Activated naive CD8-positive, alpha-beta T cell treated with anti-CD3 and anti-CD28 coated beads, Interleukin-2, amount 10 ng/mL, durations not matched to agents 7 days and 5 days (primary cell): ENCODE measurements around the gene CRB2. TPM values are rescaled to one million over a fixed set of nuclear protein-coding genes. Genes with fewer than 3 reads are reported as not detected.

Experiments
- ATAC-seq: fragments of 150-1000 bp; cut with Tn5 transposase; one replicate; pipeline ENCODE4 v1.10.0; 2021; ENCODE audit warnings: low read depth, moderate library complexity
- POLR2A ChIA-PET: fragments of 350-600 bp; sonication (Branson Sonifier 250); formaldehyde crosslinking; loops from one replicate; lab custom pipeline; 2021; ENCODE audit warnings: antibody characterized with exemption; lab: Charles Lee
- DNase-seq: peaks from one replicate; pipeline ENCODE4 v3.0.0; 2021
- H3K27ac Mint-ChIP-seq: one replicate; pipeline ENCODE4 v1.8.0; 2022; ENCODE audit warnings: mild to moderate bottlenecking, mixed read lengths
- H3K27me3 Mint-ChIP-seq: one replicate; pipeline ENCODE4 v1.8.0; 2022; ENCODE audit warnings: mild to moderate bottlenecking, moderate library complexity, mixed read lengths
- H3K36me3 Mint-ChIP-seq: one replicate; pipeline ENCODE4 v1.8.0; 2021; ENCODE audit warnings: mild to moderate bottlenecking, mixed read lengths
- H3K4me1 Mint-ChIP-seq: one replicate; pipeline ENCODE4 v1.8.0; 2021; ENCODE audit warnings: mixed read lengths
- H3K4me3 Mint-ChIP-seq: one replicate; pipeline ENCODE4 v1.8.0; 2022; ENCODE audit warnings: mild to moderate bottlenecking, moderate library complexity, mixed read lengths
- H3K9me3 Mint-ChIP-seq: one replicate; pipeline ENCODE4 v1.8.0; 2021; ENCODE audit warnings: mixed read lengths
- total RNA-seq, 2 experiments: library from RNA; stranded (reverse); gene quantifications; one replicate each; pipeline ENCODE4 v1.2.3, GENCODE V29; 2021

Gene CRB2
- total RNA-seq, 2 experiments from 2014 or later: not detected

DNA sequence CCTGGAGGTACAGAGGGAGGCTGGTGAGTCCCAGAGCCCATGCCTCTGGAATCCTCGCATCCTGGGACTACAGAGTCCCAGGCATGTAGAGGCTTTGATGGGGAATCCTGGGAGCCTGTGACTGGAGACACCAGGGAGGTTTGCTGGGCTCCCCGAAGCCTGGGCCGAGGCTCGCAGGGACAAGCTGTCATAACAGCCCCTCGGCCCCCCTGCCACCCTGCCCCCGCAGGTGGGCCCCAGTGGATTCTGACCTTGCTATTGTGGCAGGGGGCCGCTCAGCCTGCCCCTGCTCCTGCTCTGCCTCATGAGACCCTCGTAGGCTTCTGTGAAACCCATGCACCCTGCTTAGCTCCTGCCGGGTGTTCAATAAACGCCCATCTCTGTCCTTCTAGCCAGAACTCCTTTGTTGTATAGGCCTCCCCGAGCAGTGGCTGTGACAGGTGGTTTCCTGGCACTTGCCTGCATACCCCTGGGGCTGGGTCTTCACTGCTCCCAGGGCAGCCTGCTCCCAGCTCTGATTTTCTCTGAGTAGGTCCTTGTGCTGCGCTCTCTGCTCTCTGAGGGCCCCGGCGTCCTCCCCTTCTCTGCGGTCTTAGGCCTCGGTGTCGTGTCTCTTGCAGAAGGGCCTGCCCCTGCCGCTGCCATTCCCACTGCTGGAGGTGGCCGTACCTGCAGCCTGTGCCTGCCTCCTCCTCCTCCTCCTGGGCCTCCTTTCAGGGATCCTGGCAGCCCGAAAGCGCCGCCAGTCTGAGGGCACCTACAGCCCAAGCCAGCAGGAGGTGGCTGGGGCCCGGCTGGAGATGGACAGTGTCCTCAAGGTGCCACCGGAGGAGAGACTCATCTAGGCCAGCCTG, 20.4 kb downstream of the CRB2 start:
- H3K27ac Mint-ChIP-seq: no peak overlapping the region
- POLR2A ChIA-PET: no interaction called here
- ATAC-seq (no peak), DNase-seq (no peak)
- H3K27me3 Mint-ChIP-seq: peaks cover 24% of the 10 kb centered on the region
- H3K4me3 Mint-ChIP-seq: no peak overlapping the region
- no peaks in the 10 kb centered on the region for H3K9me3 Mint-ChIP-seq
- no peaks in the 10 kb centered on the region for H3K36me3 Mint-ChIP-seq
- peaks cover 4% of the 10 kb centered on the region for H3K4me1 Mint-ChIP-seq

DNA sequence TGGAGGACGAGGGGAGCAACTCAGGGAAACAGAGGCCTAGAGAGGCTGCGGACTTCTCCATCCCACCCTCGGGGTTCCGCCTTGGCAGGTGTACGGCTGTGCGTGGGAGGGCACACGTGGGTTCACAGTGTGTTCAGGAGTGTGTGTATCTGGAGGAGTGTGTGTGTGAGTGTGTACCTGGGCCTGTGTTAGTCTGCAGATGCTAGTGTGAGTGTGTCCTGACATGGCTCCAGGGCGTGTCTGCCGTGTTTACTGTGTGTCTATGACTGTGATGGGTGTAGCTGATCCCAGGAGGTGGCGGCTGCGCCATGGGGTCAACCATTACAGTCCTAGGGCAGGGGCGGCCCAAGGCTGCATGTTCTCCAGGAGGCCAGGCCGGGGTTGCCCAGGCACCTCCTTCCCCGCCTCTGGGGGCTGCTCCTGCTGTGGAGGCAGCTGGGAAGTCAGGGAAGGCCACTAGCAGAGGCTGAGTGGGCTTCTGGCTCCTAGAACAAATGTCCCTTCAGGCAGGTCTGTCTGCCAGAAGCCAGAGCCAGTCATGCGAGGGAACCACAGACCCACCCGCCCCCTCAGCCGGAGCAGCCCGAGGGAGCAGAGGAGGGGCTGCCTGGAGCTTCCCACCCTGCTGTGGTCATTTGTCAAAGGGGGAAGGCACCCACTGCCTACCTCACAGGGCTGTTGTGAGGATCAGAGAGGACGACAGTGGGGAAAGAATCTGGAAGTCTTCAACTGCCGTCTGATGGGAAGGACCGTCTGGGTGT, 21.4 kb downstream of the CRB2 start:
- H3K27me3 Mint-ChIP-seq: peaks cover 20% of the 10 kb centered on the region
- H3K27ac Mint-ChIP-seq: no peak overlapping the region
- POLR2A ChIA-PET: no interaction called here

DNA sequence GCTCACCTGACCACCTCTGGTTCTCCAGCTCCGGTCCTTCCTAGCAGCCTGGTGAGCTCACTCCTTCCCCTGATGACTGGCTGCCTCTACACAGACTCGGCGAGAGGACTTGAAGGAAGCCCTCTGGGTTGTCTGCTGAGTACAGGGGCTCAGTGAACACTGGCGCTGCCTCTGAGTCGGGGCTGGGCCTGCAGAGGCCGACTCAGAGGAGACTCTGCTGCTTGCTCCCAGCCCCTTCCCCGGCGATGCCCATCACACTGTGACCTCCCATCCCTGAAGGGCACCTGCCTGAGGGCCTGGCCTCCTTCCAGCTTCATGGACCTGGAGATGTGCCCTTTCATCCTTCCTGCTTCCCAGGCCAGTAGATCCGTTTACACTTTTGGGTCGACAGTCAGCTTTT, 22.0 kb downstream of the CRB2 start:
- ATAC-seq: no peak
- Mint-ChIP-seq H3K4me3 (no peak overlapping the region), H3K36me3 (no peaks in the 10 kb centered on the region), H3K4me1 (peaks cover 4% of the 10 kb centered on the region), H3K9me3 (no peaks in the 10 kb centered on the region), H3K27ac (no peak overlapping the region), H3K27me3 (peaks cover 15% of the 10 kb centered on the region)
- no peak for DNase-seq
- POLR2A ChIA-PET: no interaction called here

More for the DNA sequence above, 21.4 kb downstream of the CRB2 start:
- H3K9me3 Mint-ChIP-seq: no peaks in the 10 kb centered on the region
- no peak overlapping the region for H3K4me3 Mint-ChIP-seq
- peaks cover 4% of the 10 kb centered on the region for H3K4me1 Mint-ChIP-seq
- H3K36me3 Mint-ChIP-seq: no peaks in the 10 kb centered on the region
- ATAC-seq (no peak), DNase-seq (no peak)

DNA sequence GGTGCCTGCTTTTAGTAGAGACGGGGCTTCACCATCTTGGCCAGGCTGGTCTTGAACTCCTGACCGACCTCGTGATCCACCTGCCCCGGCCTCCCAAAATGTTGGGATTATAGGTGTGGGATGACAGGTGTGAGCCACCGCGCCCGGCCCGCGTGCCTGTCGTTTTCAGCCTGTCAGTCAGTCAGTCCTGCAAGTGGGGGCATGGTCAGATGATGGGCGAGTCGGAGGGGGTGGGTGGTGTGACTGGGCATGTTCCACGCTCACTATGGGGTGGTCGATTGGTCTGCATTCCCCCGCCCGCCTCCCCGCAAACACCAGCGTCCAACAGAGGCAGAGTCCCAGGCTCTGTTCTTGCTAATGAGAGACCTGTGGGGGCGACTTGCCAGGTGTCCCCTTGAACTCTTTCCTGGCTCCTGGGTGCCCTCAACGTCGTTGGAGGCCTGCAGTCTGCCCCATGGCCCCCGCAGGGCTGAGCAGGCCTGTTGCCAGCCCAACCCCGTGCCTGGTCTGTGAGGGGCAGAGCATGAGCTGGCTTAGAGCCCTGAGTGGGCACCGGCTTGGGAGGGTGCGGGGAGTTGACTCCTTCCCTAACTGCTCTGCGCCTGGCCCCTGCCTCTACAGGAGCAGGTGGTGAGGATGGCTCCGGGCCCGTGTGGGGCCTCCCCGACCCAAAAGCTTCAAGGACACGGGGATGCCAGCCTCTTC, 23.1 kb downstream of the CRB2 start:
- DNase-seq (no peak), ATAC-seq (no peak)
- Mint-ChIP-seq H3K4me1 (peaks cover 4% of the 10 kb centered on the region), H3K27ac (no peak overlapping the region), H3K36me3 (no peaks in the 10 kb centered on the region), H3K9me3 (no peaks in the 10 kb centered on the region), H3K27me3 (peaks cover 11% of the 10 kb centered on the region), H3K4me3 (no peak overlapping the region)
- POLR2A ChIA-PET: no interaction called here

DNA sequence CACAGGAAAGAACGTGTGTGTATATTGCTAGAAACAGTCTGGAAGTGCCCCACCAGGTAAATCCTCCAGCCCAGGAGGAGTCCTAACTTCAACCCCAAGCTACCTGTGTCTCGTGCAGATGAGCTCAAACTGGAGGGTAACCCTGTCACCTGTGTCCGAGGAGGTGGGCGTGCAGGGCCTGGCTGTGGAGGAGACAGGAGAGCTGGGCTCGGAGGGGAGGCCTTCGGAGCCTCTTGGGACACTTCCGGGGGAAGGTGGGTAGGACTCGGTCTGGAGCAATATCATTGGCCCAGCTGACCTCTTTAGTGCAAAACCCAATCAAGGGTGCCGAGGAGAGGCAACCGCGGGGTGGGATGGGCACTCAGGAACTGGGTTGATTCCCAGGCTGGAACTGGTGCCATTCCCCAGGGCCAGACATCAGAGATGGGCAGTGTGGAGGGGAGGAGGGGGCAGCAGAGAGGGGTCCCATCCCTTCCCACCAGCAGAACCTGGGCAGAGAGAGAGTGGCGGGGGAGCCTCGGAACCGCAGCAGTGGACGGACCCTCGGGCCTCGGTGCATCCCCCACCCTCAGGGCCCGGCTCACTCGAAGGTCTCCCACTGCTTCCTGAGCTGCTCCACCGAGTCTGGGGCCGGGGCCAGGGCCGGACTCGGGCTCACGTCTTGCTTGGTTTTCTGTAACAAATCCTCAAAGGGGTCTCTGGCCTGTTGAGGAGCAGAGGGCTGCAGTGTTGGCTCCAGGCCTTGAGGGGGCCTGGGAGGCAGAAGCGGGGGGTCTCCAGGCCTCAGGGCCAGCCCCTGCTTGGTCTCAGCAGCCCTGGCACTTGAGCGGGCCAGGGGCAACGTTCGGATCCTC, 25.1 kb downstream of the CRB2 start:
- POLR2A ChIA-PET: no interaction called here
- Mint-ChIP-seq H3K4me3 (no peak overlapping the region), H3K9me3 (no peaks in the 10 kb centered on the region), H3K27me3 (no peaks in the 10 kb centered on the region), H3K4me1 (peaks cover 3% of the 10 kb centered on the region), H3K27ac (no peak overlapping the region), H3K36me3 (no peaks in the 10 kb centered on the region)
- ATAC-seq: no peak
- no peak for DNase-seq

DNA sequence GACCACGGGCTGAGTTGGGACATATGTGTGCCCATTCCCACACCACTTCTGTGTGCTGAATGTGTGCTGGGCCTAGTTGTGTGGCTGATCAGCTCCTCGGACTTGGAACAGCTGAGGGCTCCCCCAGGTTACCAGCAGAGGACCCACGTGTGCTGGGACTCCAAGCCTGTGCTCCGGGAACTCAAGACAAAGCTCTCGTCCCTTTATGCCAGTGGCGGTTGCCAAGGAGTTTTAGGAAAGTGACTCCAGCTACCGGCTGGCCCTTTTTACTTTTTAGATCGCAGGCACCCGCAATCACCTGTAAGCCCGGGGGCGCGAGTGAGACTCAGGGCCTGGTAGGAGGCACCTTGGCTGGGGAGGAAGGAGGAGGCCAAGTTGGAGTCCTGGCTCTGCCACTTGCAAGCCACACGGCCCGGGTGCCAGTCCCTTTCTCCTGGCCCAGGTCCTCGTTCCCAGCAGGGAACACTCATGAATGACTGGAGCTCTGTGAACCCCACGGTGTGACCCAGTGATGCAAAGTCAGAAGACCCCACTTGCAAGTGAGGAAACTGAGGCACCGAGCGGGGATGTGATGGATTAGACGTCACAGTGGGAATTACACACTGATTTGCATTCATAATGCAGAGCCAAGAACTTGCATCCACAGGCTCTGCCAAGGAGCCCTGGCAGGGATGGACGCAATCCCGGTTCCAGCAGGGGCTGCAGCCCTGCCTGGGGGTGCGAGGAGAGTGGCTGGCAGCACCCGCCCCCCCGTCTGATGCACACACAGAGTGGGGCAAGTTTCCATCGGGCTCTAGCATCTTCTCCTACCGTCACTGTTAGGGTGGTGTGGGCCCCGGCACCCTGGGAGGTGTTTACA, 26.9 kb downstream of the CRB2 start:
- Mint-ChIP-seq H3K4me3 (no peak overlapping the region), H3K36me3 (no peaks in the 10 kb centered on the region), H3K27ac (no peak overlapping the region), H3K4me1 (peaks cover 3% of the 10 kb centered on the region), H3K27me3 (no peaks in the 10 kb centered on the region), H3K9me3 (no peaks in the 10 kb centered on the region)
- DNase-seq: no peak
- no peak for ATAC-seq
- POLR2A ChIA-PET: no interaction called here

DNA sequence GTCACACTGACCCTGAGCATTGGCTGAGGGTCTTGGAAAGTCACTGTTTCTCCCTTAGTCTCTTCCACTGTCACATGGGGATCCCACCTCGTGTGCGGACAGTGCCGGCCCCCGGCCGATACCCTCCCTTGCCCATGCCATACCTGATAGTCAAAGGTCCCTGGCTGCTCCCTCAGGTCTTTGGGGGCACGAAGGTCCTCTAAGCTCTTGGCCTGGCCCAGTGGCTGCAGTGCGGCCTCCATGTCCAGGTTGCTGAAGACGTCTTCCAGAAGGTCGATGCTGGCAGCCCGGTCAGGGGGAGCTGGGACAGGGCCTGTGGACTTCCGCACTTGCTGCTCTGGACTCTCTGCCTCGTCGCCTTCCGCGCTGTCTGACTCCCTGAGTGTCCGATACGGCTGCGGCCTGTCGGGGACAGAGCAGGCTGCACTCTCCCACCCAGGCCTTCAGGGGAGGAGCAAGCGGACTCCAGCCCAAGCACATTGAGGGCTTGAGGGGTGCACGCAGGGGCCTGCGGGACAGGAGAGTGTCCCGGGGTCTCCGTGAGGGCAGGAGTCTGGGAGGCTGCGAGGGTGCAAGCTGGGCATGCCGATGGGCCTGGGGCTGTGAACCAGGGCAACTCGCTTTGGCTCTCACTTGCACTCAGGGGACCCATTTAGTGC, 27.6 kb downstream of the CRB2 start:
- Mint-ChIP-seq H3K27ac (no peak overlapping the region), H3K4me3 (no peak overlapping the region), H3K4me1 (peaks cover 3% of the 10 kb centered on the region), H3K9me3 (no peaks in the 10 kb centered on the region), H3K36me3 (no peaks in the 10 kb centered on the region), H3K27me3 (no peaks in the 10 kb centered on the region)
- DNase-seq (no peak), ATAC-seq (no peak)
- POLR2A ChIA-PET: no interaction called here

DNA sequence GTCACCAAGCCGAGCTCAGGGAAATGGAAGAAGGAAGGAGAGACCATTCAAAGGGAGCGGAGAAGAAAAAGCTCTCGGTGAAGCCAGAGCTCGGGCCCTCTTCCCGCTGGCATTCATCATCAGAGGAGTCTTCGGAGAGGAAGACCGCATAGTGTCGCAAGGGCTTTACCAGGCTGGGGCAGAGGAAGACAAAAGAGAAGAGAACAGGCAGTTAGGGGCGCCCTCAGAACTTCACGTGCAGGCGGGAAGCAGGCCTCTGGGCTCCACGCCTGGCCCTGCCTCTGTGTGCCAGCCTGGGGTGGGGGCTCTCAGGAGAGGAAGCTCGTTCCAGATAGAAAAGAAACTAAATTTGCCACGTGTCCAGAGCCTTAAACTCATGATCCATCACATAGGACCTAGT, 31.7 kb downstream of the CRB2 start:
- H3K4me3 Mint-ChIP-seq: no peak overlapping the region
- no peak overlapping the region for H3K27ac Mint-ChIP-seq
- no peaks in the 10 kb centered on the region for H3K36me3 Mint-ChIP-seq
- DNase-seq (no peak), ATAC-seq (no peak)
- H3K4me1 Mint-ChIP-seq: peaks cover 3% of the 10 kb centered on the region
- no peaks in the 10 kb centered on the region for H3K9me3 Mint-ChIP-seq
- POLR2A ChIA-PET: interaction anchor here (0.7 kb wide), 1 partner anchor 294 kb away, joined by 4 read pairs; no protein-coding TSS in a partner anchor
- H3K27me3 Mint-ChIP-seq: no peaks in the 10 kb centered on the region

DNA sequence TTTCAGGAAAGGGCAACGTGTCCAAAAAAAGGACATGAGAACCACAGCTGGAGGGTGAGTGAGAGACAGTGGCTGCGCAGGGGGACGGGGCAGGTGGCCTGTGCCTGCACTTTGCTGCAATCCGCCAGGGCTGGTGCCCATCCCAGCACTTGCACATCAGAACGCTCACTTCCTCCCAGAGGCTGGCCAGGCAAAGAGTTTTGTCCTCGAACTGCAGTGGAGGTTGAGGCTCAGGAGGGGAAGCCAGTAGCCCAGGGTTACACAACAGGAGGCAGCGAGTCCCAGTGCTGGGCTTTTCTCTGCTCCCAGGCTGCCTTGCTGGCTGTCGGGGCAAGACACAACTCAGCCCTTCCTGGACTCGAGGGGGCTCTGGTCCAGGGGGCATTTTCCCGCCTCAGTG, 33.1 kb downstream of the CRB2 start:
- Mint-ChIP-seq H3K4me3 (no peak overlapping the region), H3K27me3 (no peaks in the 10 kb centered on the region), H3K9me3 (no peaks in the 10 kb centered on the region), H3K27ac (no peak overlapping the region), H3K4me1 (peaks cover 3% of the 10 kb centered on the region), H3K36me3 (no peaks in the 10 kb centered on the region)
- no peak for DNase-seq
- ATAC-seq: no peak
- POLR2A ChIA-PET: no interaction called here

DNA sequence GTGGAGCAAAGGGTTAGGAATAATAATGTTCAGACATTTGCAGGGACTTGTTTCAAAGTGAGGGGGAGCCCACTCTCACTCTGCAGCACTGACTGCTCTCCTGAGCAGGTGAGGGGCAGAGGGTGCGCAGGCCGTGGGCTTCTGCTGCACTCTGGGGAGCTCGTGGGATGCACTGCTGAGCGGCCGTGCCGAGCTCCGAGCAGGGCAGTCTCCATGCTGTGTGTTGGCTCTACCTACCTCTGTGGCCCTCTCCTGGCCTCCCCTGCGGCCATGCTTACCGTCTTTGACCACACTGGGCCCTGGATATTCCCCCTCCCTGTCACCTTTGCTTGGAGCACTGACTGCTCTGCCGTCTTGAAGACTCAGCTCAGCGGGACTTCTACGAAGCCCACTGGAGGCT, 33.7 kb downstream of the CRB2 start:
- H3K4me3 Mint-ChIP-seq: no peak overlapping the region
- no peak overlapping the region for H3K27ac Mint-ChIP-seq
- no peaks in the 10 kb centered on the region for H3K36me3 Mint-ChIP-seq
- ATAC-seq (no peak), DNase-seq (no peak)
- POLR2A ChIA-PET: no interaction called here
- H3K4me1 Mint-ChIP-seq: peaks cover 4% of the 10 kb centered on the region
- H3K9me3 Mint-ChIP-seq: no peaks in the 10 kb centered on the region
- no peaks in the 10 kb centered on the region for H3K27me3 Mint-ChIP-seq

DNA sequence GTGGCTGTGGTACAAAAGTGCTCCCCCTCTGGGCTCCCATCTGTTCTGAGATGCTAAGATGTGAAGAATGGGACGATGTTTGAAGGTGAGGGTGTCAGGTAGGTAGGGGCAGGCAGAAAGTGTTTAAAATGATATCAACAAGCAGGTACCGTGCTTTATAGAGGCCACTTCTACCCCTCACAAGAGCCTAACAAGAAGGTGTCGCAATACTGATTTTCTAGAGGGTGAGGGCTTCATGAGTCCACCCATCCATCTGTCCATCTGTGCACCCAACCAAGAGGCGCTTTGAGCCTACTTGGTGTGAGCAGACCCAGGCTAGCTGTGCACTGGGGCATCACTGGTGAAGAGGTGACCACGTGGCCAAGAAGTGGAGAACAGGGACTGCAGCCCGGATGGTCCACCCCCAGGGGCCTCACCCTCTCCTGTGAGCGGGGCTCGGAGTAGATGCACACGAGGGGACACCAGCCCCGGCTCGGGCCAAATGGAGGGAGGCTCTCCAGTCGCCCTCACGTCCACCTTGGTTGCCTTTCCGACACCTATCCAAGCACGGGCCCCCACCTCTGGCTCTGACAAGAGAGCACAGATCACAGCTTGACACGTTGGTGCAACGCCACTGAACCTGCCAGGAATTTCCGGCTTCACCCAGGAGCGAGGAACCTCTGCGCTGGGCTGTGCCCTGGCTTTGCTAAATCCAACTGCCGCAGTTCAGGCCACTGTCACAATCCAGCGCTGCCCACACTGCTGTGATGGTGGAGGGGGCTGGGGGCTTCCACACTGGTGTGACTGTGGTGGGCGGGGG, 34.5 kb downstream of the CRB2 start:
- Mint-ChIP-seq H3K4me3 (no peak overlapping the region), H3K9me3 (no peaks in the 10 kb centered on the region), H3K27ac (no peak overlapping the region), H3K27me3 (no peaks in the 10 kb centered on the region), H3K4me1 (peaks cover 1% of the 10 kb centered on the region), H3K36me3 (no peaks in the 10 kb centered on the region)
- ATAC-seq (no peak), DNase-seq (no peak)
- POLR2A ChIA-PET: no interaction called here
